Caco-2 (cell line): ENCODE measurements around the gene TMEM132C. TPM values are rescaled to one million over a fixed set of nuclear protein-coding genes. Genes with fewer than 3 reads are reported as not detected.

Source experiments
- BruUV-seq: library from RNA; stranded (reverse); fragments of 400-500 nt; replicated peaks from 2 replicates; lab custom pipeline; 2021; lab: Mats Ljungman, UMichigan
- CTCF ChIA-PET: fragments of 300-600 bp; sonication (Branson Sonifier 250); formaldehyde crosslinking; loops from one replicate; lab custom pipeline; 2022; ENCODE audit warnings: antibody characterized with exemption; lab: Charles Lee
- POLR2A ChIA-PET: fragments of 300-600 bp; sonication (Branson Sonifier 250); formaldehyde crosslinking; loops from one replicate; lab custom pipeline; 2022; ENCODE audit warnings: antibody characterized with exemption; lab: Charles Lee
- DNase-seq, 2 experiments: peaks; one replicate each; pipeline versions ENCODE4 v3.0.0 to v3.0.0-alpha.2; 2020 to 2022
- H3K27me3 ChIP-seq: replicated peaks from 2 replicates; pipeline ENCODE4 v1.6.0; 2011; ENCODE audit warnings: low read length; ENCODE audit not compliant: control insufficient read depth, insufficient read depth
- H3K36me3 ChIP-seq: 2 replicates; pipeline ENCODE4 v1.5.1; 2011; ENCODE audit warnings: low read length; ENCODE audit not compliant: control insufficient read depth, insufficient read depth
- H3K4me1 ChIP-seq: fragments of 250-450 bp; sonication (Bioruptor Pico); 2 replicates; pipeline ENCODE4 v1.5.1; 2020; ENCODE audit warnings: mild to moderate bottlenecking
- H3K4me3 ChIP-seq: 2 replicates; pipeline ENCODE4 v1.5.1; 2011; ENCODE audit warnings: low read depth, mild to moderate bottlenecking, control low read depth, low read length
- H3K9me3 ChIP-seq: fragments of 250-450 bp; sonication (Bioruptor Pico); 2 replicates; pipeline ENCODE4 v1.5.1; 2020; ENCODE audit warnings: mild to moderate bottlenecking, moderate library complexity
- H3K27ac Mint-ChIP-seq: one replicate; pipeline ENCODE4 v1.8.0; 2022; ENCODE audit warnings: mixed read lengths; ENCODE audit not compliant: unreplicated experiment
- H3K27me3 Mint-ChIP-seq: one replicate; pipeline ENCODE4 v1.8.0; 2022; ENCODE audit warnings: mixed read lengths; ENCODE audit not compliant: insufficient read depth, unreplicated experiment
- H3K36me3 Mint-ChIP-seq: one replicate; pipeline ENCODE4 v1.8.0; 2022; ENCODE audit warnings: mild to moderate bottlenecking, mixed read lengths; ENCODE audit not compliant: insufficient read depth, unreplicated experiment
- H3K4me1 Mint-ChIP-seq: one replicate; pipeline ENCODE4 v1.8.0; 2022; ENCODE audit warnings: low read depth, mixed read lengths; ENCODE audit not compliant: unreplicated experiment
- H3K4me3 Mint-ChIP-seq: one replicate; pipeline ENCODE4 v1.8.0; 2022; ENCODE audit warnings: mild to moderate bottlenecking, moderate library complexity, mixed read lengths; ENCODE audit not compliant: unreplicated experiment
- H3K9me3 Mint-ChIP-seq: one replicate; pipeline ENCODE4 v1.8.0; 2022; ENCODE audit warnings: mixed read lengths; ENCODE audit not compliant: unreplicated experiment
- CTCF ChIP-seq, 2 experiments: fragments of 200-600 bp in 1 of 2; IDR thresholded peaks; 1 replicate in 1 of 2; 2 replicates in 1 of 2; pipeline versions ENCODE4 v1.5.1 to v1.8.0; 2011 to 2022; ENCODE audit warnings: antibody characterized with exemption in 1 of 2, control low read depth in 1 of 2, inconsistent platforms in 1 of 2, low read depth in 1 of 2, low read length in 1 of 2, mild to moderate bottlenecking in 1 of 2, moderate library complexity in 1 of 2; ENCODE audit not compliant: insufficient read depth in 1 of 2, severe bottlenecking in 1 of 2, unreplicated experiment in 1 of 2
- intact Hi-C: fragments of 100-400 bp; cut with micrococcal nuclease; formaldehyde crosslinking; loops from one replicate; pipeline ENCODE4 v1.10.0; 2022; ENCODE audit not compliant: unreplicated experiment
- total RNA-seq: library from RNA; stranded (reverse); gene quantifications from 2 replicates; pipeline ENCODE4 v1.2.3, GENCODE V29; 2022

The TMEM132C gene
- total RNA-seq, 1 experiment from 2014 or later: not detected

DNA sequence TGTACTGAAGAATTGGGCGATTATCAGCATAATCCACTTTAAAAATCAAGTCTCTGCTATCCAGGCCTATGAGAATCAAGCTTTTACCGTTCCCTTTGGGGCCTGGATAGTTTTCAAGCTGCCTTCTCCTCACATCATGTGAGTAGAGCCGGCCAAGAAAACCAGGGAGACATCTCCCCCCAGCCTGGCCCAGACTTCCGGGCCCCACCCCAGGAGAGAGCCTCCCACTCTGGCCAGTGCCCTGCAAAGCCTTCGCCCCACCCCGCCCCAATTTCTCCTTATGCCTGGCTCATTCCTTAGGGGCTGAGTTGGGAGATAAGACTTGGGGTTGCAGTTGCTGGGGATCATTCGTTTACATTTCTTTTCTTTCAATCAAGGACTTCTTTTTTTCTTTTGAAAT, 1.4 kb upstream of the TMEM132C start:
- Histone ChIP-seq H3K36me3 (no peaks in the 10 kb centered on the region), H3K27me3 (no peaks in the 10 kb centered on the region), H3K9me3 (no peaks in the 10 kb centered on the region), H3K4me1 (no peaks in the 10 kb centered on the region), H3K4me3 (no peak overlapping the region)
- Mint-ChIP-seq H3K9me3 (peaks cover 15% of the 10 kb centered on the region), H3K27ac (no peak overlapping the region), H3K4me1 (no peaks in the 10 kb centered on the region), H3K27me3 (no peaks in the 10 kb centered on the region), H3K36me3 (no peaks in the 10 kb centered on the region), H3K4me3 (no peak overlapping the region)
- BruUV-seq: no TSS peak
- no peak for DNase-seq
- ChIA-PET POLR2A (no interaction called here), CTCF (no interaction called here)
- no peak for TF ChIP-seq CTCF (IDR thresholded peaks at IDR 0.05; ENCODE audit: insufficient read depth in 1 of 2, low read depth in 1 of 2, low read length in 1 of 2, severe bottlenecking in 1 of 2, unreplicated experiment in 1 of 2)
- intact Hi-C loops: no loop called here

- Mint-ChIP-seq H3K4me1 (no peaks in the 10 kb centered on the region), H3K4me3 (no peak overlapping the region), H3K27me3 (no peaks in the 10 kb centered on the region), H3K9me3 (peaks cover 15% of the 10 kb centered on the region), H3K36me3 (no peaks in the 10 kb centered on the region), H3K27ac (no peak overlapping the region)
- intact Hi-C loops: no loop called here
- Histone ChIP-seq H3K4me1 (no peaks in the 10 kb centered on the region), H3K4me3 (no peak overlapping the region), H3K9me3 (no peaks in the 10 kb centered on the region), H3K36me3 (no peaks in the 10 kb centered on the region), H3K27me3 (no peaks in the 10 kb centered on the region)
- CTCF ChIA-PET: no interaction called here
- DNase-seq: no peak
- BruUV-seq: no TSS peak
- POLR2A ChIA-PET: no interaction called here
- no peak for TF ChIP-seq CTCF (IDR thresholded peaks at IDR 0.05; ENCODE audit: insufficient read depth in 1 of 2, low read depth in 1 of 2, low read length in 1 of 2, severe bottlenecking in 1 of 2, unreplicated experiment in 1 of 2)
These were observed 884 bp upstream of the TMEM132C start for GRCh38 chr12:128266086-128266485.

DNA sequence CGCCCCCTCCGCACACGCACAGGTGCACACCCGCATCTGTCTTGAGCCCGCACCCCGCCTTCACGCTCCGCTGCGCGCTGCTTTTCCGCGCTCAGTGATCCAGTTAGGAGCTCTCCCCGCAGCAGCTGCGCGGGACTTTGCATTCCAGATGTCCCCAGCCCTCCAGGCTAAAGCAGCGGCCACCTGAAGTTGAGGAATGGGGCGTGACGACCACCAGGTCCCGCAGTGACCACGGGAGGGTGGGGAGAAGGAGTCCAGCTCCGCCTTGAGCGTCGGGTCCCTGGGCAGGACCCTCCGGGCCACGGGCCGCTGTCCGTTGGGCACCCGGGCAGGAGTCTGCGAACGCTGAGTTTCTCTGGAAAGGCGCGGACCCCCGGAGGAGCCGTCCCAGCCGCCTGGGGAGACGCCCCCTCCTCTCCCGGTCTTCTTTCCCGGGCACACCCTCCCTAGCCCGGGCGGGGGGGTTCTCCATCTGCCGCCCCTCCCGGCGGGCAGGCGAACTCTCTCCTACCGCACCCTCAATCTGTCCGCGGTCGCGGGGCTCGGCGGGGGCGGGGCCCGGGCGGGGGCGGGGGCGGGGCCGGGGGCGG, 334 bp upstream of the TMEM132C start:
- H3K9me3 ChIP-seq: no peaks in the 10 kb centered on the region
- intact Hi-C loops: no loop called here
- DNase-seq: no peak
- H3K36me3 Mint-ChIP-seq: no peaks in the 10 kb centered on the region
- H3K27ac Mint-ChIP-seq: no peak overlapping the region
- no TSS peak for BruUV-seq
- no peaks in the 10 kb centered on the region for H3K4me1 ChIP-seq
- peaks cover 15% of the 10 kb centered on the region for H3K9me3 Mint-ChIP-seq
- H3K36me3 ChIP-seq: no peaks in the 10 kb centered on the region
- H3K4me3 ChIP-seq: no peak overlapping the region
- TF ChIP-seq CTCF (IDR thresholded peaks at IDR 0.05; ENCODE audit: insufficient read depth in 1 of 2, low read depth in 1 of 2, low read length in 1 of 2, severe bottlenecking in 1 of 2, unreplicated experiment in 1 of 2): no peak
- no peaks in the 10 kb centered on the region for H3K27me3 ChIP-seq
- H3K4me3 Mint-ChIP-seq: no peak overlapping the region
- ChIA-PET CTCF (no interaction called here), POLR2A (no interaction called here)
- H3K27me3 Mint-ChIP-seq: no peaks in the 10 kb centered on the region
- H3K4me1 Mint-ChIP-seq: no peaks in the 10 kb centered on the region
